OCI-LY7 (cell line): ENCODE data around the gene GALNT14. TPM values are rescaled to one million over a fixed set of nuclear protein-coding genes. Genes with fewer than 3 reads are reported as not detected.

Experiments used
- BruUV-seq: library from RNA; stranded (reverse); fragments of 400-500 nt; replicated peaks from 2 replicates; lab custom pipeline; 2021; lab: Mats Ljungman, UMichigan
- CTCF ChIA-PET: fragments of 300-600 bp; sonication (Branson Sonifier 250); formaldehyde crosslinking; loops from one replicate; lab custom pipeline; 2022; ENCODE audit warnings: antibody characterized with exemption; ENCODE audit not compliant: unreplicated experiment; lab: Charles Lee
- POLR2A ChIA-PET: fragments of 300-600 bp; sonication (Branson Sonifier 250); formaldehyde crosslinking; loops from one replicate; lab custom pipeline; 2022; ENCODE audit warnings: antibody characterized with exemption; lab: Charles Lee
- DNase-seq: peaks from one replicate; pipeline ENCODE4 v3.0.0-alpha.2; 2015; ENCODE audit warnings: low spot score
- H2AFZ ChIP-seq: fragments of 200-600 bp; sonication (generic), shearing (Covaris generic); 2 replicates; pipeline ENCODE4 v1.6.1; 2014; ENCODE audit warnings: mild to moderate bottlenecking, antibody characterized with exemption, low read length, moderate library complexity
- H3K27ac ChIP-seq: fragments of 200-600 bp; sonication (generic); 2 replicates; pipeline ENCODE4 v1.5.1; 2014; ENCODE audit warnings: mixed run types, low read depth, mild to moderate bottlenecking, moderate library complexity, low read length, inconsistent platforms; ENCODE audit not compliant: poor library complexity, severe bottlenecking
- H3K36me3 ChIP-seq: fragments of 200-600 bp; sonication (generic); 2 replicates; pipeline ENCODE4 v1.6.1; 2014; ENCODE audit warnings: mild to moderate bottlenecking, antibody characterized with exemption, low read length, moderate library complexity, mixed read lengths; ENCODE audit not compliant: insufficient read depth
- H3K4me1 ChIP-seq: fragments of 200-600 bp; sonication (generic); 2 replicates; pipeline ENCODE4 v1.5.1; 2014; ENCODE audit warnings: mild to moderate bottlenecking, low read length; ENCODE audit not compliant: insufficient read depth, poor library complexity, severe bottlenecking
- H3K4me2 ChIP-seq: fragments of 200-600 bp; sonication (generic); 2 replicates; pipeline ENCODE4 v1.6.1; 2014; ENCODE audit warnings: mild to moderate bottlenecking, low read length
- H3K4me3 ChIP-seq: fragments of 200-600 bp; sonication (generic); 2 replicates; pipeline ENCODE4 v1.5.1; 2014; ENCODE audit warnings: mild to moderate bottlenecking, low read depth, low read length; ENCODE audit not compliant: poor library complexity, severe bottlenecking
- H3K79me2 ChIP-seq: fragments of 200-600 bp; sonication (generic); 2 replicates; pipeline ENCODE4 v1.6.1; 2016; ENCODE audit warnings: low read depth, mild to moderate bottlenecking, low read length, moderate library complexity, mixed read lengths; ENCODE audit not compliant: insufficient read depth
- H3K9me2 ChIP-seq: fragments of 200-600 bp; sonication (generic); 2 replicates; pipeline ENCODE4 v1.6.1; 2016; ENCODE audit warnings: mild to moderate bottlenecking, low read length, mixed read lengths; ENCODE audit not compliant: insufficient read depth
- H3K9me3 ChIP-seq: fragments of 200-600 bp; sonication (generic); 2 replicates; pipeline ENCODE4 v1.6.1; 2014; ENCODE audit warnings: mild to moderate bottlenecking, mixed run types, low read length, mixed read lengths
- H4K20me1 ChIP-seq: fragments of 200-600 bp; sonication (generic); 2 replicates; pipeline ENCODE4 v1.6.1; 2014; ENCODE audit warnings: mild to moderate bottlenecking, antibody characterized with exemption, low read length, moderate library complexity, mixed read lengths; ENCODE audit not compliant: insufficient read depth
- EZH2phosphoT487 ChIP-seq: fragments of 200-600 bp; sonication (generic); IDR thresholded peaks from 2 replicates; pipeline ENCODE4 v1.6.1; 2018; ENCODE audit warnings: low read depth, borderline replicate concordance, mild to moderate bottlenecking, mixed run types, antibody characterized with exemption, low read length, moderate library complexity, mixed read lengths
- intact Hi-C: fragments of 100-400 bp; cut with micrococcal nuclease; formaldehyde crosslinking; loops from one replicate; pipeline ENCODE4 v1.10.0; 2022; ENCODE audit not compliant: unreplicated experiment
- total RNA-seq, 2 experiments: library from RNA; depleted of rRNA in 1 of 2; stranded (reverse); fragments of >200 nt in 1 of 2; shearing (Covaris generic) in 1 of 2; gene quantifications; 2 replicates each; pipeline ENCODE4 v1.2.3, GENCODE V29; 2014 to 2022
- TF ChIP-seq, protein P1 (sequence below): fragments of 200-600 bp; sonication (generic); conservative IDR thresholded peaks from 2 replicates; pipeline ENCODE4 v1.5.1; 2014; ENCODE audit warnings: mild to moderate bottlenecking, antibody characterized with exemption, low read length, moderate library complexity, mixed read lengths

The GALNT14 gene
- total RNA-seq, 2 experiments from 2014 or later: 14.8 to 25.6 TPM

- intact Hi-C loops: no loop called here
- Histone ChIP-seq H3K36me3 (no peaks in the 10 kb centered on the region), H2AFZ (no peak overlapping the region), H3K9me2 (no peaks in the 10 kb centered on the region), H3K4me1 (no peaks in the 10 kb centered on the region), H3K4me2 (no peak overlapping the region), H3K27ac (no peak overlapping the region), H4K20me1 (no peaks in the 10 kb centered on the region), H3K79me2 (no peaks in the 10 kb centered on the region), H3K9me3 (no peaks in the 10 kb centered on the region), H3K4me3 (no peak overlapping the region)
- DNase-seq: no peak
- TF ChIP-seq EZH2phosphoT487: no peak
- TF ChIP-seq, protein P1, sequence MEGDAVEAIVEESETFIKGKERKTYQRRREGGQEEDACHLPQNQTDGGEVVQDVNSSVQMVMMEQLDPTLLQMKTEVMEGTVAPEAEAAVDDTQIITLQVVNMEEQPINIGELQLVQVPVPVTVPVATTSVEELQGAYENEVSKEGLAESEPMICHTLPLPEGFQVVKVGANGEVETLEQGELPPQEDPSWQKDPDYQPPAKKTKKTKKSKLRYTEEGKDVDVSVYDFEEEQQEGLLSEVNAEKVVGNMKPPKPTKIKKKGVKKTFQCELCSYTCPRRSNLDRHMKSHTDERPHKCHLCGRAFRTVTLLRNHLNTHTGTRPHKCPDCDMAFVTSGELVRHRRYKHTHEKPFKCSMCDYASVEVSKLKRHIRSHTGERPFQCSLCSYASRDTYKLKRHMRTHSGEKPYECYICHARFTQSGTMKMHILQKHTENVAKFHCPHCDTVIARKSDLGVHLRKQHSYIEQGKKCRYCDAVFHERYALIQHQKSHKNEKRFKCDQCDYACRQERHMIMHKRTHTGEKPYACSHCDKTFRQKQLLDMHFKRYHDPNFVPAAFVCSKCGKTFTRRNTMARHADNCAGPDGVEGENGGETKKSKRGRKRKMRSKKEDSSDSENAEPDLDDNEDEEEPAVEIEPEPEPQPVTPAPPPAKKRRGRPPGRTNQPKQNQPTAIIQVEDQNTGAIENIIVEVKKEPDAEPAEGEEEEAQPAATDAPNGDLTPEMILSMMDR: no peak
- ChIA-PET CTCF (no interaction called here), POLR2A (interaction anchor here (0.5 kb wide), 1 partner anchor 615 kb away, joined by 3 read pairs; no protein-coding TSS in a partner anchor)
- no TSS peak for BruUV-seq
These were observed 79.9 kb downstream of the GALNT14 start for GRCh38 chr2:31058096-31059035.

- ChIA-PET POLR2A (no interaction called here), CTCF (no interaction called here)
These were observed 80.5 kb downstream of the GALNT14 start for GRCh38 chr2:31057691-31058090.

More at GRCh38 chr2:31057691-31058090, 80.5 kb downstream of the GALNT14 start:
- H3K9me2 ChIP-seq: no peaks in the 10 kb centered on the region
- H3K4me3 ChIP-seq: no peak overlapping the region
- no peaks in the 10 kb centered on the region for H4K20me1 ChIP-seq
- H3K4me1 ChIP-seq: no peaks in the 10 kb centered on the region
- intact Hi-C loops: no loop called here
- no peaks in the 10 kb centered on the region for H3K36me3 ChIP-seq
- no TSS peak for BruUV-seq
- TF ChIP-seq, protein P1: no peak
- TF ChIP-seq EZH2phosphoT487: no peak
- no peak overlapping the region for H3K4me2 ChIP-seq
- DNase-seq: no peak
- H3K27ac ChIP-seq: no peak overlapping the region
- no peaks in the 10 kb centered on the region for H3K79me2 ChIP-seq
- H2AFZ ChIP-seq: no peak overlapping the region
- no peaks in the 10 kb centered on the region for H3K9me3 ChIP-seq
